GM12801 (cell line): ENCODE results near the gene NAA10.

Experiments used
- TF ChIP-seq, protein P1 (sequence below): IDR thresholded peaks from one replicate; pipeline ENCODE4 v1.5.1; 2011; ENCODE audit warnings: control low read depth; ENCODE audit not compliant: insufficient read length; ENCODE audit errors: extremely low read depth

NAA10 gene

DNA sequence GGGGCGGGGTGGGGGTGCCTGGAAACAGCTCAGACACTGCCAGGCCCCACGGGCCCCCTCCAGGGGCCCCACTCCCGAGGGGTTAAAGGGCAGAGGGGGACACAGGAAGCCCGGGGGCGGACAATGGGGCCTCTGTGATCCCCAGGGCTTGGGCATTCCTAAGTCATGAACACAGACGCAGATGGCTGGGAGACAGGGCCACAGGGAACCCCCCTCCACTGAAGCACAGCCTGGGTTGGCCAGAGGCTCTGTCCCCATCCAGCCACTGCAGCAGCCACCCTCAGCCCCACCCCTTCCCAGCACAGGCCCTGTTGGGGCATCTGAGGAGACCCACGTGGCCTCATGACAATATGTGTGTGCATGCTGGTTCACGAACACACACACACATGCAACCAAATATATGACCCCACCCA, 52.7 kb downstream of the NAA10 start:
- TF ChIP-seq, protein P1, sequence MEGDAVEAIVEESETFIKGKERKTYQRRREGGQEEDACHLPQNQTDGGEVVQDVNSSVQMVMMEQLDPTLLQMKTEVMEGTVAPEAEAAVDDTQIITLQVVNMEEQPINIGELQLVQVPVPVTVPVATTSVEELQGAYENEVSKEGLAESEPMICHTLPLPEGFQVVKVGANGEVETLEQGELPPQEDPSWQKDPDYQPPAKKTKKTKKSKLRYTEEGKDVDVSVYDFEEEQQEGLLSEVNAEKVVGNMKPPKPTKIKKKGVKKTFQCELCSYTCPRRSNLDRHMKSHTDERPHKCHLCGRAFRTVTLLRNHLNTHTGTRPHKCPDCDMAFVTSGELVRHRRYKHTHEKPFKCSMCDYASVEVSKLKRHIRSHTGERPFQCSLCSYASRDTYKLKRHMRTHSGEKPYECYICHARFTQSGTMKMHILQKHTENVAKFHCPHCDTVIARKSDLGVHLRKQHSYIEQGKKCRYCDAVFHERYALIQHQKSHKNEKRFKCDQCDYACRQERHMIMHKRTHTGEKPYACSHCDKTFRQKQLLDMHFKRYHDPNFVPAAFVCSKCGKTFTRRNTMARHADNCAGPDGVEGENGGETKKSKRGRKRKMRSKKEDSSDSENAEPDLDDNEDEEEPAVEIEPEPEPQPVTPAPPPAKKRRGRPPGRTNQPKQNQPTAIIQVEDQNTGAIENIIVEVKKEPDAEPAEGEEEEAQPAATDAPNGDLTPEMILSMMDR, result no peak

- TF ChIP-seq, protein P1, result no peak
Observed at GRCh38 chrX:153881281-153881680, 53.6 kb downstream of the NAA10 start.

GRCh38 chrX:153880440-153880815, 54.4 kb downstream of the NAA10 start:
- TF ChIP-seq, protein P1, result no peak

DNA sequence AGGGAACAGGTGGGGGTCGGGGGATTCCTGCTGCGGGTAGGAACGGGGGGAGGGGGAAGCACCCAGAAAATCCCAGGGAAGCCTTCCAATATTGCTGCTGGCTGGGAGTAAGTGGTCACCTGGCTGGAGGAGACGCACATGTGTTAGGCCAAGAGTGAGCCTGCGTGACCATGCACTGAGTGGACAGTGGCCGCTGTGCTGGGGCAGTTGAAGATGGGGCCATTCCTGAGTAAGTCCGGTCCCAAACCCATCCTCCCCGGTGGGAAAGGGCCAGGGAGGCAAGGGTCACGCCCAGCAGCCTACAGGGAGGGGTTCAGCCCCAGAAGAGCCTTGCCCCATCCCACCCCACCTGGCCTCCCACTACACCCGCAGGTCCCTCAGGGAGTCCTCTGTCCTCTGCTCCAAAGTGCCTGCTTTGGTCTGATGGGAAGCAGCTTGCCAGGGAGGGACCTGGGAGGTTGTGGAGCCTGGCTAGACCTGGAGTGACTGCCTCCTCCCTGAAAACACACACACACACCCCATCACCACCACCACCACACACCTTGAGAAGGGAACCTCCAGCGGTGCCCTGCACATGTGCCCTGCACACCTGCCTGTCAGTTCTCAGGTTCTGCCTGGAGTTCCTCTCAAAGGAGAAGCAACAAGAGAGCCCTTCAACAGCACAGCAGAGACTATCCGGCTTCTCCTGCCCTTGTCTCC, 54.9 kb downstream of the NAA10 start:
- TF ChIP-seq, protein P1, result no peak
